Endodermal cell (in vitro differentiated cells): ENCODE measurements around the gene ZNF429. TPM values are rescaled to one million over a fixed set of nuclear protein-coding genes. Genes with fewer than 3 reads are reported as not detected.

Experiments
- DNase-seq: peaks from one replicate; pipeline ENCODE4 v3.0.0-alpha.2; 2017
- H3K27ac ChIP-seq: 2 replicates; pipeline ENCODE4 v1.5.1; 2013; ENCODE audit warnings: mild to moderate bottlenecking, low read depth, low read length, moderate library complexity
- H3K27me3 ChIP-seq: 2 replicates; pipeline ENCODE4 v1.6.1; 2013; ENCODE audit warnings: mild to moderate bottlenecking, low read length, moderate library complexity; ENCODE audit not compliant: insufficient read depth, control insufficient read depth, poor library complexity, severe bottlenecking
- H3K36me3 ChIP-seq: 2 replicates; pipeline ENCODE4 v1.7.0; 2013; ENCODE audit warnings: mild to moderate bottlenecking, low read length, moderate library complexity; ENCODE audit not compliant: control insufficient read depth, insufficient read depth
- H3K4me1 ChIP-seq: one replicate; pipeline ENCODE4 v1.7.0; 2013; ENCODE audit warnings: low read length; ENCODE audit not compliant: control insufficient read depth, insufficient read depth
- H3K4me3 ChIP-seq: 2 replicates; pipeline ENCODE4 v1.5.1; 2013; ENCODE audit warnings: mild to moderate bottlenecking, low read length, moderate library complexity
- H3K9ac ChIP-seq: 2 replicates; pipeline ENCODE4 v1.6.1; 2013; ENCODE audit warnings: mild to moderate bottlenecking, low read length, moderate library complexity; ENCODE audit not compliant: poor library complexity, severe bottlenecking; ENCODE audit errors: extremely low read depth
- H3K9me3 ChIP-seq: 2 replicates; pipeline ENCODE4 v1.6.1; 2013; ENCODE audit warnings: mild to moderate bottlenecking, low read length, moderate library complexity; ENCODE audit not compliant: control insufficient read depth
- H3K27ac Mint-ChIP-seq: 2 replicates; pipeline ENCODE4 v1.8.0; 2020; ENCODE audit warnings: mixed read lengths
- H3K27me3 Mint-ChIP-seq: 2 replicates; pipeline ENCODE4 v1.8.0; 2021; ENCODE audit warnings: mild to moderate bottlenecking, mixed read lengths; ENCODE audit not compliant: insufficient read depth
- H3K36me3 Mint-ChIP-seq: 2 replicates; pipeline ENCODE4 v1.8.0; 2020; ENCODE audit warnings: low read depth, mixed read lengths
- H3K4me1 Mint-ChIP-seq: 2 replicates; pipeline ENCODE4 v1.8.0; 2020; ENCODE audit warnings: mixed read lengths
- H3K4me3 Mint-ChIP-seq: 2 replicates; pipeline ENCODE4 v1.8.0; 2020; ENCODE audit warnings: mild to moderate bottlenecking, moderate library complexity, mixed read lengths
- H3K9me3 Mint-ChIP-seq: 2 replicates; pipeline ENCODE4 v1.8.0; 2020; ENCODE audit warnings: mild to moderate bottlenecking, mixed read lengths
- CTCF ChIP-seq: fragments of 200-600 bp; sonication (generic); conservative IDR thresholded peaks from 2 replicates; pipeline ENCODE4 v1.5.0; 2021; ENCODE audit warnings: antibody characterized with exemption, mild to moderate bottlenecking
- WGBS, 2 experiments: methylation state at CpG; one replicate each; pipeline versions ENCODE4 v1.1.5 to v1.1.7; 2013; ENCODE audit warnings: missing lambda C conversion rate in 2 of 2, mixed read lengths in 1 of 2; ENCODE audit not compliant: insufficient coverage in 1 of 2, insufficient read length in 1 of 2; 5-methylcytosine and 5-hydroxymethylcytosine counted together
- total RNA-seq, 2 donors: library from RNA; stranded (reverse); fragmentation: NEBNext Ultra II Directional in 1 of 2; extraction: Animal tissue kit (Norgen Biotek cat#: 25700) in 1 of 2; gene quantifications; 2 replicates in 1 of 2; 3 replicates in 1 of 2; pipeline ENCODE4 v1.2.1, GENCODE V29; 2021

The ZNF429 gene
- total RNA-seq, 2 donors from 2014 or later = 14.3 to 23.2 TPM

GRCh38 chr19:21568816-21569493 is 63.6 kb downstream of the ZNF429 start:
- no peak for TF ChIP-seq CTCF
- no peak overlapping the region for H3K4me3 ChIP-seq
- H3K27ac ChIP-seq = no peak overlapping the region
- no peaks in the 10 kb centered on the region for H3K27me3 Mint-ChIP-seq
- no peaks in the 10 kb centered on the region for H3K36me3 ChIP-seq
- no peak overlapping the region for H3K27ac Mint-ChIP-seq
- no peak overlapping the region for H3K4me3 Mint-ChIP-seq
- H3K4me1 Mint-ChIP-seq = no peaks in the 10 kb centered on the region
- H3K9ac ChIP-seq = no peak overlapping the region
- H3K36me3 Mint-ChIP-seq = peaks cover 3% of the 10 kb centered on the region
- no peak for DNase-seq
- no peaks in the 10 kb centered on the region for H3K27me3 ChIP-seq
- WGBS, 2 experiments = 85 to 89% methylated on average over 13 to 21 of the region's 21 CpGs
- peaks cover 75% of the 10 kb centered on the region for H3K9me3 Mint-ChIP-seq
- no peaks in the 10 kb centered on the region for H3K4me1 ChIP-seq
- peaks cover 73% of the 10 kb centered on the region for H3K9me3 ChIP-seq

GRCh38 chr19:21569494-21569865 is 64.1 kb downstream of the ZNF429 start:
- Histone ChIP-seq H3K27ac (no peak overlapping the region), H3K4me1 (no peaks in the 10 kb centered on the region), H3K36me3 (no peaks in the 10 kb centered on the region), H3K9ac (no peak overlapping the region), H3K9me3 (peaks cover 76% of the 10 kb centered on the region), H3K4me3 (no peak overlapping the region), H3K27me3 (no peaks in the 10 kb centered on the region)
- 89 to 95% methylated on average over 12 to 16 of the region's 16 CpGs for WGBS, 2 experiments
- no peak overlapping the region for H3K4me3 Mint-ChIP-seq
- H3K27me3 Mint-ChIP-seq = no peaks in the 10 kb centered on the region
- no peaks in the 10 kb centered on the region for H3K4me1 Mint-ChIP-seq
- H3K9me3 Mint-ChIP-seq = peaks cover 78% of the 10 kb centered on the region
- DNase-seq = no peak
- H3K27ac Mint-ChIP-seq = no peak overlapping the region
- peaks cover 3% of the 10 kb centered on the region for H3K36me3 Mint-ChIP-seq
- TF ChIP-seq CTCF = no peak

- Histone ChIP-seq H3K27me3 (no peaks in the 10 kb centered on the region), H3K4me3 (no peak overlapping the region), H3K36me3 (no peaks in the 10 kb centered on the region), H3K4me1 (no peaks in the 10 kb centered on the region), H3K9ac (no peak overlapping the region), H3K27ac (no peak overlapping the region), H3K9me3 (peaks cover 77% of the 10 kb centered on the region)
- H3K4me1 Mint-ChIP-seq = no peaks in the 10 kb centered on the region
- peaks cover 3% of the 10 kb centered on the region for H3K36me3 Mint-ChIP-seq
- H3K9me3 Mint-ChIP-seq = peaks cover 83% of the 10 kb centered on the region
- H3K27ac Mint-ChIP-seq = no peak overlapping the region
- no peaks in the 10 kb centered on the region for H3K27me3 Mint-ChIP-seq
- TF ChIP-seq CTCF = no peak
- no peak overlapping the region for H3K4me3 Mint-ChIP-seq
- 40 to 60% methylated on average over 1 to 2 of the region's 2 CpGs for WGBS, 2 experiments
- no peak for DNase-seq
Measured at GRCh38 chr19:21571316-21571715, 65.9 kb downstream of the ZNF429 start.
